Activated CD4-positive, alpha-beta memory T cell treated with anti-CD3 and anti-CD28 coated beads for 36 hours (primary cell): ENCODE measurements around the gene NKPD1. TPM values are rescaled to one million over a fixed set of nuclear protein-coding genes. Genes with fewer than 3 reads are reported as not detected.

Source experiments
- CTCF ChIA-PET: fragments of 350-600 bp; sonication (Branson Sonifier 250); formaldehyde crosslinking; loops from one replicate; lab custom pipeline; 2021; ENCODE audit warnings: antibody characterized with exemption, inconsistent platforms; lab: Charles Lee
- POLR2A ChIA-PET: fragments of 350-600 bp; sonication (Branson Sonifier 250); formaldehyde crosslinking; loops from one replicate; lab custom pipeline; 2021; ENCODE audit warnings: antibody characterized with exemption; lab: Charles Lee
- DNase-seq: peaks from one replicate; pipeline ENCODE4 v3.0.0-alpha.2; 2020
- H3K27ac Mint-ChIP-seq: one replicate; pipeline ENCODE4 v1.8.0; 2021; ENCODE audit warnings: mixed read lengths
- H3K27me3 Mint-ChIP-seq: one replicate; pipeline ENCODE4 v1.8.0; 2021; ENCODE audit warnings: mixed read lengths
- H3K36me3 Mint-ChIP-seq: one replicate; pipeline ENCODE4 v1.8.0; 2021; ENCODE audit warnings: mixed read lengths
- H3K4me1 Mint-ChIP-seq: one replicate; pipeline ENCODE4 v1.8.0; 2021; ENCODE audit warnings: low read depth, mixed read lengths
- H3K4me3 Mint-ChIP-seq: one replicate; pipeline ENCODE4 v1.8.0; 2021; ENCODE audit warnings: mild to moderate bottlenecking, mixed read lengths
- H3K9me3 Mint-ChIP-seq: one replicate; pipeline ENCODE4 v1.8.0; 2021; ENCODE audit warnings: mixed read lengths
- intact Hi-C: fragments of 100-400 bp; cut with micrococcal nuclease; formaldehyde crosslinking; loops from one replicate; pipeline ENCODE4 v1.15.1; 2023
- total RNA-seq, 2 experiments: library from RNA; stranded (reverse); gene quantifications; one replicate each; pipeline ENCODE4 v1.2.3, GENCODE V29; 2021

Gene NKPD1
- total RNA-seq, 2 experiments from 2014 or later = 0.10 to 0.22 TPM

GRCh38 chr19:45182758-45183157 is 22.0 kb upstream of the NKPD1 start:
- no peak for DNase-seq
- H3K9me3 Mint-ChIP-seq = no peaks in the 10 kb centered on the region
- no peak overlapping the region for H3K27ac Mint-ChIP-seq
- no peaks in the 10 kb centered on the region for H3K27me3 Mint-ChIP-seq
- intact Hi-C loops = no loop called here
- H3K36me3 Mint-ChIP-seq = peaks cover 5% of the 10 kb centered on the region
- no peak overlapping the region for H3K4me3 Mint-ChIP-seq
- ChIA-PET POLR2A (interaction anchor here (0.6 kb wide), 1 partner anchor 501 kb away, joined by 3 read pairs; no protein-coding TSS in a partner anchor), CTCF (interaction anchor here (1.3 to 1.4 kb wide), 2 partner anchors 13 to 156 kb away, joined by 4 read pairs; no protein-coding TSS in a partner anchor)
- peaks cover 23% of the 10 kb centered on the region for H3K4me1 Mint-ChIP-seq

GRCh38 chr19:45180936-45181335 is 20.2 kb upstream of the NKPD1 start:
- DNase-seq = no peak
- Mint-ChIP-seq H3K27ac (no peak overlapping the region), H3K9me3 (no peaks in the 10 kb centered on the region), H3K36me3 (peaks cover 5% of the 10 kb centered on the region), H3K4me3 (peak overlapping the region; percentile 50), H3K4me1 (peaks cover 28% of the 10 kb centered on the region), H3K27me3 (no peaks in the 10 kb centered on the region)
- intact Hi-C loops = no loop called here
- POLR2A ChIA-PET = no interaction called here
- CTCF ChIA-PET = no interaction called here

GRCh38 chr19:45179892-45180370 is 19.1 kb upstream of the NKPD1 start:
- intact Hi-C loops = loop anchor here (5.0 to 10.0 kb wide), 4 partner anchors 103 to 428 kb away; partner anchors contain the start of genes GEMIN7, PPM1N, RTN2 and ZNF296
- peaks cover 5% of the 10 kb centered on the region for H3K36me3 Mint-ChIP-seq
- H3K9me3 Mint-ChIP-seq = no peaks in the 10 kb centered on the region
- CTCF ChIA-PET = no interaction called here
- no peak for DNase-seq
- H3K27me3 Mint-ChIP-seq = no peaks in the 10 kb centered on the region
- POLR2A ChIA-PET = interaction anchor here (2.9 kb wide), 1 partner anchor 16 kb away, joined by 15 read pairs; no protein-coding TSS in a partner anchor
- H3K4me3 Mint-ChIP-seq = peak overlapping the region; percentile 94
- peaks cover 35% of the 10 kb centered on the region for H3K4me1 Mint-ChIP-seq
- peak overlapping the region; percentile 33 for H3K27ac Mint-ChIP-seq

GRCh38 chr19:45179072-45179891 is 18.5 kb upstream of the NKPD1 start:
- CTCF ChIA-PET = interaction anchor here (1.1 to 1.7 kb wide), 7 partner anchors 8 to 300 kb away, joined by 3 to 8 read pairs (median 4); partner anchors contain the start of genes PPP1R37 and TOMM40
- POLR2A ChIA-PET = interaction anchor here (1.2 to 2.9 kb wide), 6 partner anchors 13 to 177 kb away, joined by 3 to 15 read pairs (median 8); partner anchors contain the start of gene PPP1R37
- DNase-seq = peak; percentile 53
- H3K27me3 Mint-ChIP-seq = no peaks in the 10 kb centered on the region
- H3K36me3 Mint-ChIP-seq = peaks cover 5% of the 10 kb centered on the region
- intact Hi-C loops = loop anchor here (5.0 to 10.0 kb wide), 4 partner anchors 102 to 427 kb away; partner anchors contain the start of genes GEMIN7, PPM1N, RTN2 and ZNF296
- peaks cover 34% of the 10 kb centered on the region for H3K4me1 Mint-ChIP-seq
- H3K27ac Mint-ChIP-seq = peak overlapping the region; percentile 92
- H3K4me3 Mint-ChIP-seq = peak overlapping the region; percentile 94
- no peaks in the 10 kb centered on the region for H3K9me3 Mint-ChIP-seq

GRCh38 chr19:45178262-45179071 is 17.7 kb upstream of the NKPD1 start, which contains the start of gene BLOC1S3:
Gene BLOC1S3 (plus strand): TSS chr19:45178784. CDS start chr19:45179297, 513 bp downstream.
- POLR2A ChIA-PET = interaction anchor here (0.9 to 2.9 kb wide), 8 partner anchors 12 to 176 kb away, joined by 3 to 15 read pairs (median 6); partner anchors contain the start of genes GEMIN7 and PPP1R37
- peaks cover 5% of the 10 kb centered on the region for H3K36me3 Mint-ChIP-seq
- H3K9me3 Mint-ChIP-seq = no peaks in the 10 kb centered on the region
- peaks cover 40% of the 10 kb centered on the region for H3K4me1 Mint-ChIP-seq
- no peaks in the 10 kb centered on the region for H3K27me3 Mint-ChIP-seq
- intact Hi-C loops = loop anchor here (1.0 to 10.0 kb wide), 9 partner anchors 86 to 514 kb away; partner anchors contain the start of genes ERCC2, GEMIN7, PPM1N and QPCTL
- H3K27ac Mint-ChIP-seq = peak within 1 kb of the TSS; percentile 92
- peak; percentile 100 for DNase-seq
- CTCF ChIA-PET = interaction anchor here (0.6 to 1.7 kb wide), 10 partner anchors 9 to 300 kb away, joined by 3 to 8 read pairs (median 4); partner anchors contain the start of genes PPP1R37 and TOMM40
- peak within 1 kb of the TSS; percentile 94 for H3K4me3 Mint-ChIP-seq

GRCh38 chr19:45177817-45178261 is 17.1 kb upstream of the NKPD1 start, which contains the start of gene TRAPPC6A:
Gene TRAPPC6A (minus strand): TSS chr19:45178237. CDS start chr19:45178218, 19 bp downstream.
- Mint-ChIP-seq H3K27me3 (no peaks in the 10 kb centered on the region), H3K36me3 (peaks cover 5% of the 10 kb centered on the region), H3K4me3 (peak within 1 kb of the TSS; percentile 94), H3K27ac (peak within 1 kb of the TSS; percentile 92), H3K9me3 (no peaks in the 10 kb centered on the region), H3K4me1 (peaks cover 43% of the 10 kb centered on the region)
- DNase-seq = no peak
- POLR2A ChIA-PET = interaction anchor here (0.9 to 2.9 kb wide), 8 partner anchors 11 to 176 kb away, joined by 3 to 15 read pairs (median 6); partner anchors contain the start of genes GEMIN7 and PPP1R37
- CTCF ChIA-PET = interaction anchor here (0.6 to 1.7 kb wide), 9 partner anchors 9 to 301 kb away, joined by 3 to 8 read pairs (median 4); partner anchors contain the start of gene PPP1R37
- intact Hi-C loops = loop anchor here (1.0 to 10.0 kb wide), 9 partner anchors 86 to 514 kb away; partner anchors contain the start of genes ERCC2, GEMIN7, PPM1N and QPCTL

- H3K4me1 Mint-ChIP-seq = peaks cover 52% of the 10 kb centered on the region
- intact Hi-C loops = loop anchor here (5.0 to 10.0 kb wide), 4 partner anchors 98 to 423 kb away; partner anchors contain the start of genes GEMIN7, PPM1N, RTN2 and ZNF296
- CTCF ChIA-PET = no interaction called here
- no peaks in the 10 kb centered on the region for H3K9me3 Mint-ChIP-seq
- no peak for DNase-seq
- peak overlapping the region; percentile 11 for H3K27ac Mint-ChIP-seq
- peaks cover 2% of the 10 kb centered on the region for H3K36me3 Mint-ChIP-seq
- POLR2A ChIA-PET = no interaction called here
- no peak overlapping the region for H3K4me3 Mint-ChIP-seq
- H3K27me3 Mint-ChIP-seq = no peaks in the 10 kb centered on the region
These were observed 14.9 kb upstream of the NKPD1 start for GRCh38 chr19:45175515-45176345.

- Mint-ChIP-seq H3K4me1 (peaks cover 54% of the 10 kb centered on the region), H3K27me3 (no peaks in the 10 kb centered on the region), H3K27ac (no peak overlapping the region), H3K9me3 (no peaks in the 10 kb centered on the region), H3K36me3 (no peaks in the 10 kb centered on the region), H3K4me3 (no peak overlapping the region)
- CTCF ChIA-PET = no interaction called here
- POLR2A ChIA-PET = no interaction called here
- intact Hi-C loops = loop anchor here (10.0 kb wide), 1 partner anchor 321 kb away; the partner anchor contains the start of genes PPM1N and RTN2
- no peak for DNase-seq
These were observed 13.0 kb upstream of the NKPD1 start for GRCh38 chr19:45173816-45174215.

- ChIA-PET CTCF (interaction anchor here (1.3 kb wide), 2 partner anchors 80 to 306 kb away, joined by 3 to 4 read pairs; partner anchors contain the start of gene PPP1R37), POLR2A (interaction anchor here (1.0 kb wide), 1 partner anchor 8 kb away, joined by 5 read pairs; no protein-coding TSS in a partner anchor)
- H3K27ac Mint-ChIP-seq = peak overlapping the region; percentile 96
- no peak overlapping the region for H3K4me3 Mint-ChIP-seq
- peaks cover 53% of the 10 kb centered on the region for H3K4me1 Mint-ChIP-seq
- no peaks in the 10 kb centered on the region for H3K9me3 Mint-ChIP-seq
- no peaks in the 10 kb centered on the region for H3K27me3 Mint-ChIP-seq
- H3K36me3 Mint-ChIP-seq = no peaks in the 10 kb centered on the region
- intact Hi-C loops = loop anchor here (10.0 kb wide), 1 partner anchor 322 kb away; the partner anchor contains the start of genes PPM1N and RTN2
- no peak for DNase-seq
These were observed 11.9 kb upstream of the NKPD1 start for GRCh38 chr19:45172611-45173208.
